HepG2 (cell line): Measurements from ENCODE around the gene GHRL. TPM values are rescaled to one million over a fixed set of nuclear protein-coding genes. Genes with fewer than 3 reads are reported as not detected.

Experiments used
- CBX5 ChIP-seq: sonication (generic); formaldehyde crosslinking; IDR thresholded peaks from 2 replicates; pipeline ENCODE4 v1.4.0; 2020; ENCODE audit warnings: missing genetic modification reagents, borderline replicate concordance
- FOXM1 ChIP-seq: sonication (generic); formaldehyde crosslinking; IDR thresholded peaks from 2 replicates; pipeline ENCODE4 v1.5.0; 2020; ENCODE audit warnings: missing genetic modification reagents
- HOXA7 ChIP-seq: sonication (generic); formaldehyde crosslinking; IDR thresholded peaks from 2 replicates; pipeline ENCODE4 v1.8.1; 2022; ENCODE audit warnings: mild to moderate bottlenecking, missing genetic modification reagents, moderate library complexity
- IRX3 ChIP-seq: sonication (generic); formaldehyde crosslinking; IDR thresholded peaks from 2 replicates; pipeline ENCODE4 v1.8.1; 2023; ENCODE audit warnings: mild to moderate bottlenecking, low read depth, missing genetic modification reagents, borderline replicate concordance
- KLF12 ChIP-seq: sonication (generic); formaldehyde crosslinking; IDR thresholded peaks from 2 replicates; pipeline ENCODE4 v1.4.0; 2020; ENCODE audit warnings: missing genetic modification reagents, borderline replicate concordance
- PCBP1 ChIP-seq: fragments of 200-400 bp; formaldehyde crosslinking; IDR thresholded peaks from 2 replicates; pipeline ENCODE4 v1.6.1; 2017; ENCODE audit warnings: mild to moderate bottlenecking, low read depth, low read length, borderline replicate concordance
- RFX5 ChIP-seq: IDR thresholded peaks from 2 replicates; pipeline ENCODE4 v1.6.1; 2011; ENCODE audit warnings: low read depth, low read length, improper control_type of control experiment
- RFXANK ChIP-seq: IDR thresholded peaks from 2 replicates; pipeline ENCODE4 v1.6.1; 2016
- SATB2 ChIP-seq: sonication (generic); formaldehyde crosslinking; IDR thresholded peaks from 2 replicates; pipeline ENCODE4 v1.5.0; 2020; ENCODE audit warnings: missing genetic modification reagents
- SIX1 ChIP-seq: sonication (generic); formaldehyde crosslinking; IDR thresholded peaks from 2 replicates; pipeline ENCODE4 v1.4.0; 2020; ENCODE audit warnings: missing genetic modification reagents, borderline replicate concordance
- WIZ ChIP-seq: sonication (generic); formaldehyde crosslinking; IDR thresholded peaks from 2 replicates; pipeline ENCODE4 v1.5.1; 2020; ENCODE audit warnings: mild to moderate bottlenecking, missing genetic modification reagents
- ZFP90 ChIP-seq: sonication (generic); formaldehyde crosslinking; IDR thresholded peaks from 2 replicates; pipeline ENCODE4 v1.8.0; 2022; ENCODE audit warnings: missing genetic modification reagents, mild to moderate bottlenecking, inconsistent platforms, borderline replicate concordance
- ZNF101 ChIP-seq: sonication (generic); formaldehyde crosslinking; IDR thresholded peaks from 2 replicates; pipeline ENCODE4 v1.4.0; 2020; ENCODE audit warnings: mild to moderate bottlenecking, low read depth, missing genetic modification reagents, borderline replicate concordance
- ZNF30 ChIP-seq: sonication (generic); formaldehyde crosslinking; IDR thresholded peaks from 2 replicates; pipeline ENCODE4 v1.5.0; 2020; ENCODE audit warnings: mild to moderate bottlenecking, missing genetic modification reagents
- ZNF543 ChIP-seq: sonication (generic); formaldehyde crosslinking; IDR thresholded peaks from 2 replicates; pipeline ENCODE4 v1.4.0; 2020; ENCODE audit warnings: mild to moderate bottlenecking, missing genetic modification reagents
- ZNF850 ChIP-seq: sonication (generic); formaldehyde crosslinking; conservative IDR thresholded peaks from 2 replicates; pipeline ENCODE4 v1.9.0; 2021; ENCODE audit warnings: mild to moderate bottlenecking, missing genetic modification reagents
- polyA plus RNA-seq, 8 experiments: library from polyadenylated mRNA; depleted of rRNA in 3 of 8; stranded (reverse) in 7 of 8; unstranded in 1 of 8; fragments of >200 nt; fragmentation: Illumina TruSeq in 4 of 8; extraction: Trizol in 4 of 8; gene quantifications; 2 replicates each; pipeline versions ENCODE4 v1.2.1 to v1.2.3, GENCODE V29; 2011 to 2016; ENCODE audit warnings: low read depth in 4 of 8, missing spikeins in 1 of 8, mixed read lengths in 1 of 8; ENCODE audit not compliant: insufficient read depth in 1 of 8
- total RNA-seq, 5 experiments: library from RNA; depleted of rRNA; stranded (reverse); fragments of >200 nt; fragmentation: Illumina TruSeq; extraction: Trizol; gene quantifications; 2 replicates each; pipeline ENCODE4 v1.2.3, GENCODE V29; 2016; ENCODE audit warnings: low read depth in 1 of 5
- TF ChIP-seq, protein P1 (sequence below): sonication (generic); formaldehyde crosslinking; IDR thresholded peaks from 2 replicates; pipeline ENCODE4 v1.8.0; 2022; ENCODE audit warnings: missing genetic modification reagents, mild to moderate bottlenecking, moderate library complexity, borderline replicate concordance
- TF ChIP-seq, protein P2 (sequence below): sonication (generic); formaldehyde crosslinking; IDR thresholded peaks from 2 replicates; pipeline ENCODE4 v1.4.0; 2020; ENCODE audit warnings: missing genetic modification reagents
- TF ChIP-seq, protein P3 (sequence below): sonication (generic); formaldehyde crosslinking; IDR thresholded peaks from 2 replicates; pipeline ENCODE4 v1.4.0; 2020; ENCODE audit warnings: missing genetic modification reagents, borderline replicate concordance
- TF ChIP-seq, protein P4 (sequence below): sonication (generic); formaldehyde crosslinking; conservative IDR thresholded peaks from 2 replicates; pipeline ENCODE4 v1.4.0; 2020; ENCODE audit warnings: missing genetic modification reagents
- TF ChIP-seq, protein P5 (sequence below): IDR thresholded peaks from 2 replicates; pipeline ENCODE4 v1.6.1; 2016; ENCODE audit warnings: missing genetic modification reagents, missing compliant biosample characterization
- TF ChIP-seq, protein P6 (sequence below): sonication (generic); formaldehyde crosslinking; IDR thresholded peaks from 2 replicates; pipeline ENCODE4 v1.4.0; 2020; ENCODE audit warnings: mild to moderate bottlenecking, missing genetic modification reagents

The GHRL gene
- total and polyA plus RNA-seq, 2 of the 13 experiments (the other 11 are each of a cell fraction or from before 2014, with no cell fraction given): 0.09 TPM; not detected in 1

DNA sequence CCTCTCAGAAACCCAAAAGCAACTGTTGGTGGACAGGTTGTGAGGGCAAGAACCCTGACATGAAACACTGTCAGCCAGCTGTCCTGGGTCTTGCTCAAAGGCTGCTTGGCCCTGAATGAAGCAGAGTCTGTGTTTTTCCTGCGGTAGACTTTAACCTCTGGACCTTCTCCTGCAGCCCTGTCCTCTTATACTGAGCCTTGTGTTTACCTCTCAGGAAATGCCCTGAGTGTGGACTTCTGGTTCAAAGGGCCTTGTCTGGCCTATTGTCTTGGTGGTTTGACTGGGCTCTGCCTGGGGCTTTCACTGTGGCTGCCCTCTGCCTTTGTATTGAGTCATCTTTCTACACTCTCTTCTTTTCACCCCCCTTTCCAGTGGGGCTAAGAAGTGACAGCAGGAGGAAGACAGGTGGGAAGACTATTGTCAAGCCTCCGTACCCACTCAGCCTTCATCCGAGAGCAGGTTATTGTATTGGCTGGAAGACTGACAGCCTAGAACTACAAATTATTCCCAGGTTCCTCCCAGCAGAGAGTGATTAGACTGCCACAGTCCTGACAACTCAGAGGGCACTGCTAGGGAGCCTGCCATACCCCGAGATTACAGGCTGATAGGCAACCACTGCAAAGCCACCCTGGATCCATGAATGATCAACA, 24.7 kb upstream of the GHRL start (continued):
- TF ChIP-seq, protein P1, sequence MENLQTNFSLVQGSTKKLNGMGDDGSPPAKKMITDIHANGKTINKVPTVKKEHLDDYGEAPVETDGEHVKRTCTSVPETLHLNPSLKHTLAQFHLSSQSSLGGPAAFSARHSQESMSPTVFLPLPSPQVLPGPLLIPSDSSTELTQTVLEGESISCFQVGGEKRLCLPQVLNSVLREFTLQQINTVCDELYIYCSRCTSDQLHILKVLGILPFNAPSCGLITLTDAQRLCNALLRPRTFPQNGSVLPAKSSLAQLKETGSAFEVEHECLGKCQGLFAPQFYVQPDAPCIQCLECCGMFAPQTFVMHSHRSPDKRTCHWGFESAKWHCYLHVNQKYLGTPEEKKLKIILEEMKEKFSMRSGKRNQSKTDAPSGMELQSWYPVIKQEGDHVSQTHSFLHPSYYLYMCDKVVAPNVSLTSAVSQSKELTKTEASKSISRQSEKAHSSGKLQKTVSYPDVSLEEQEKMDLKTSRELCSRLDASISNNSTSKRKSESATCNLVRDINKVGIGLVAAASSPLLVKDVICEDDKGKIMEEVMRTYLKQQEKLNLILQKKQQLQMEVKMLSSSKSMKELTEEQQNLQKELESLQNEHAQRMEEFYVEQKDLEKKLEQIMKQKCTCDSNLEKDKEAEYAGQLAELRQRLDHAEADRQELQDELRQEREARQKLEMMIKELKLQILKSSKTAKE: peak; percentile 63; the same call in 1 of the 2 replicates
- TF ChIP-seq, protein P2, sequence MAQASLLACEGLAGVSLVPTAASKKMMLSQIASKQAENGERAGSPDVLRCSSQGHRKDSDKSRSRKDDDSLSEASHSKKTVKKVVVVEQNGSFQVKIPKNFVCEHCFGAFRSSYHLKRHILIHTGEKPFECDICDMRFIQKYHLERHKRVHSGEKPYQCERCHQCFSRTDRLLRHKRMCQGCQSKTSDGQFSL (CRISPR knock-in tag): no peak
- TF ChIP-seq ZNF543 (no peak), IRX3 (CRISPR knock-in tag) (no peak), SIX1 (CRISPR knock-in tag) (no peak), PCBP1 (no peak), KLF12 (no peak), SATB2 (no peak), ZNF850 (CRISPR knock-in tag) (no peak), CBX5 (CRISPR knock-in tag) (no peak), ZFP90 (CRISPR knock-in tag) (no peak), ZNF101 (CRISPR knock-in tag) (no peak), RFXANK (CRISPR knock-in tag) (no peak), RFX5 (no peak), FOXM1 (no peak), HOXA7 (no peak), ZNF30 (no peak), WIZ (CRISPR knock-in tag) (0 out of 2 replicates have a peak, but pooled peaks have one; percentile 38)
- TF ChIP-seq, protein P3, sequence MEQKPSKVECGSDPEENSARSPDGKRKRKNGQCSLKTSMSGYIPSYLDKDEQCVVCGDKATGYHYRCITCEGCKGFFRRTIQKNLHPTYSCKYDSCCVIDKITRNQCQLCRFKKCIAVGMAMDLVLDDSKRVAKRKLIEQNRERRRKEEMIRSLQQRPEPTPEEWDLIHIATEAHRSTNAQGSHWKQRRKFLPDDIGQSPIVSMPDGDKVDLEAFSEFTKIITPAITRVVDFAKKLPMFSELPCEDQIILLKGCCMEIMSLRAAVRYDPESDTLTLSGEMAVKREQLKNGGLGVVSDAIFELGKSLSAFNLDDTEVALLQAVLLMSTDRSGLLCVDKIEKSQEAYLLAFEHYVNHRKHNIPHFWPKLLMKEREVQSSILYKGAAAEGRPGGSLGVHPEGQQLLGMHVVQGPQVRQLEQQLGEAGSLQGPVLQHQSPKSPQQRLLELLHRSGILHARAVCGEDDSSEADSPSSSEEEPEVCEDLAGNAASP (CRISPR knock-in tag): peak; percentile 72; the same call in 1 of the 2 replicates
- TF ChIP-seq, protein P4, sequence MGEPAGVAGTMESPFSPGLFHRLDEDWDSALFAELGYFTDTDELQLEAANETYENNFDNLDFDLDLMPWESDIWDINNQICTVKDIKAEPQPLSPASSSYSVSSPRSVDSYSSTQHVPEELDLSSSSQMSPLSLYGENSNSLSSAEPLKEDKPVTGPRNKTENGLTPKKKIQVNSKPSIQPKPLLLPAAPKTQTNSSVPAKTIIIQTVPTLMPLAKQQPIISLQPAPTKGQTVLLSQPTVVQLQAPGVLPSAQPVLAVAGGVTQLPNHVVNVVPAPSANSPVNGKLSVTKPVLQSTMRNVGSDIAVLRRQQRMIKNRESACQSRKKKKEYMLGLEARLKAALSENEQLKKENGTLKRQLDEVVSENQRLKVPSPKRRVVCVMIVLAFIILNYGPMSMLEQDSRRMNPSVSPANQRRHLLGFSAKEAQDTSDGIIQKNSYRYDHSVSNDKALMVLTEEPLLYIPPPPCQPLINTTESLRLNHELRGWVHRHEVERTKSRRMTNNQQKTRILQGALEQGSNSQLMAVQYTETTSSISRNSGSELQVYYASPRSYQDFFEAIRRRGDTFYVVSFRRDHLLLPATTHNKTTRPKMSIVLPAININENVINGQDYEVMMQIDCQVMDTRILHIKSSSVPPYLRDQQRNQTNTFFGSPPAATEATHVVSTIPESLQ (CRISPR knock-in tag): no peak
- TF ChIP-seq, protein P5, sequence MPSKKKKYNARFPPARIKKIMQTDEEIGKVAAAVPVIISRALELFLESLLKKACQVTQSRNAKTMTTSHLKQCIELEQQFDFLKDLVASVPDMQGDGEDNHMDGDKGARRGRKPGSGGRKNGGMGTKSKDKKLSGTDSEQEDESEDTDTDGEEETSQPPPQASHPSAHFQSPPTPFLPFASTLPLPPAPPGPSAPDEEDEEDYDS (CRISPR knock-in tag): peak; percentile 63
- TF ChIP-seq, protein P6, sequence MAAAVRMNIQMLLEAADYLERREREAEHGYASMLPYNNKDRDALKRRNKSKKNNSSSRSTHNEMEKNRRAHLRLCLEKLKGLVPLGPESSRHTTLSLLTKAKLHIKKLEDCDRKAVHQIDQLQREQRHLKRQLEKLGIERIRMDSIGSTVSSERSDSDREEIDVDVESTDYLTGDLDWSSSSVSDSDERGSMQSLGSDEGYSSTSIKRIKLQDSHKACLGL (CRISPR knock-in tag): no peak
